DOHH2 (cell line): Measurements from ENCODE around the gene CDHR1.

Experiments used
- EZH2phosphoT487 ChIP-seq: fragments of 200-600 bp; sonication (generic); IDR thresholded peaks from 2 replicates; pipeline ENCODE4 v1.6.1; 2017; ENCODE audit warnings: borderline replicate concordance, mild to moderate bottlenecking, antibody characterized with exemption, low read length, moderate library complexity, mixed read lengths
- TF ChIP-seq, protein P1 (sequence below): fragments of 200-600 bp; sonication (generic); IDR thresholded peaks from one replicate; pipeline ENCODE4 v1.5.1; 2014; ENCODE audit warnings: antibody characterized with exemption, mild to moderate bottlenecking, low read depth, low read length; ENCODE audit not compliant: poor library complexity, severe bottlenecking

- TF ChIP-seq, protein P1, sequence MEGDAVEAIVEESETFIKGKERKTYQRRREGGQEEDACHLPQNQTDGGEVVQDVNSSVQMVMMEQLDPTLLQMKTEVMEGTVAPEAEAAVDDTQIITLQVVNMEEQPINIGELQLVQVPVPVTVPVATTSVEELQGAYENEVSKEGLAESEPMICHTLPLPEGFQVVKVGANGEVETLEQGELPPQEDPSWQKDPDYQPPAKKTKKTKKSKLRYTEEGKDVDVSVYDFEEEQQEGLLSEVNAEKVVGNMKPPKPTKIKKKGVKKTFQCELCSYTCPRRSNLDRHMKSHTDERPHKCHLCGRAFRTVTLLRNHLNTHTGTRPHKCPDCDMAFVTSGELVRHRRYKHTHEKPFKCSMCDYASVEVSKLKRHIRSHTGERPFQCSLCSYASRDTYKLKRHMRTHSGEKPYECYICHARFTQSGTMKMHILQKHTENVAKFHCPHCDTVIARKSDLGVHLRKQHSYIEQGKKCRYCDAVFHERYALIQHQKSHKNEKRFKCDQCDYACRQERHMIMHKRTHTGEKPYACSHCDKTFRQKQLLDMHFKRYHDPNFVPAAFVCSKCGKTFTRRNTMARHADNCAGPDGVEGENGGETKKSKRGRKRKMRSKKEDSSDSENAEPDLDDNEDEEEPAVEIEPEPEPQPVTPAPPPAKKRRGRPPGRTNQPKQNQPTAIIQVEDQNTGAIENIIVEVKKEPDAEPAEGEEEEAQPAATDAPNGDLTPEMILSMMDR, result no peak
- no peak for TF ChIP-seq EZH2phosphoT487
Observed at GRCh38 chr10:84217746-84218145, 23.4 kb downstream of the CDHR1 start.
